Neural cell (in vitro differentiated cells): ENCODE measurements around the gene SKAP1. TPM values are rescaled to one million over a fixed set of nuclear protein-coding genes. Genes with fewer than 3 reads are reported as not detected.

Experiments used
- H2AFZ ChIP-seq: fragments of 200-600, 300-800 bp; sonication (generic), shearing (Covaris generic); 2 replicates; pipeline ENCODE4 v1.6.0; 2014; ENCODE audit warnings: low read depth, mild to moderate bottlenecking, antibody characterized with exemption, low read length, moderate library complexity
- H3F3A ChIP-seq: fragments of 200-600 bp; shearing (Covaris generic); 2 replicates; pipeline ENCODE4 v1.6.1; 2016; ENCODE audit warnings: mild to moderate bottlenecking, moderate library complexity, mixed read lengths, antibody characterized with exemption, low read length; ENCODE audit not compliant: insufficient read depth, poor library complexity, severe bottlenecking
- H3K27ac ChIP-seq: fragments of 200-600, 300-800 bp; sonication (generic), shearing (Covaris generic); 2 replicates; pipeline ENCODE4 v1.5.1; 2014; ENCODE audit warnings: mild to moderate bottlenecking, low read length, moderate library complexity
- H3K27me3 ChIP-seq: fragments of 300-800, 200-600 bp; sonication (generic), shearing (Covaris generic); 2 replicates; pipeline ENCODE4 v1.6.0; 2014; ENCODE audit warnings: mild to moderate bottlenecking, low read depth, low read length, moderate library complexity; ENCODE audit not compliant: insufficient read depth
- H3K36me3 ChIP-seq: fragments of 300-800, 200-600 bp; sonication (generic), shearing (Covaris generic); 2 replicates; pipeline ENCODE4 v1.5.1; 2014; ENCODE audit warnings: mild to moderate bottlenecking, antibody characterized with exemption, low read length, moderate library complexity; ENCODE audit not compliant: insufficient read depth
- H3K4me2 ChIP-seq: fragments of 300-800, 200-600 bp; sonication (generic), shearing (Covaris generic); 2 replicates; pipeline ENCODE4 v1.6.0; 2014; ENCODE audit warnings: mild to moderate bottlenecking, low read length
- H3K4me3 ChIP-seq: fragments of 300-800, 200-600 bp; sonication (generic), shearing (Covaris generic); 2 replicates; pipeline ENCODE4 v1.5.1; 2014; ENCODE audit warnings: mild to moderate bottlenecking, low read length, moderate library complexity
- H3K79me2 ChIP-seq: fragments of 200-600 bp; shearing (Covaris generic); replicated peaks from 2 replicates; pipeline ENCODE4 v1.6.0; 2014; ENCODE audit warnings: mild to moderate bottlenecking, low read length, moderate library complexity; ENCODE audit not compliant: insufficient read depth
- H3K9ac ChIP-seq: fragments of 300-800, 200-600 bp; sonication (generic), shearing (Covaris generic); 2 replicates; pipeline ENCODE4 v1.6.1; 2016; ENCODE audit warnings: mild to moderate bottlenecking, low read length, mixed read lengths
- H3K9me2 ChIP-seq: fragments of 200-600 bp; shearing (Covaris generic); 2 replicates; pipeline ENCODE4 v1.6.1; 2016; ENCODE audit warnings: mild to moderate bottlenecking, low read length, mixed read lengths; ENCODE audit not compliant: insufficient read depth
- H3K9me3 ChIP-seq: fragments of 200-600, 300-800 bp; sonication (generic), shearing (Covaris generic); 2 replicates; pipeline ENCODE4 v1.6.1; 2016; ENCODE audit warnings: mild to moderate bottlenecking, mixed run types, low read length, moderate library complexity, mixed read lengths
- H4K20me1 ChIP-seq: fragments of 200-600 bp; shearing (Covaris generic); 2 replicates; pipeline ENCODE4 v1.6.1; 2016; ENCODE audit warnings: mild to moderate bottlenecking, mixed run types; ENCODE audit not compliant: insufficient read depth
- CTCF ChIP-seq: fragments of 450-650 bp; IDR thresholded peaks from 2 replicates; pipeline ENCODE4 v1.5.1; 2014; ENCODE audit warnings: antibody characterized with exemption, mild to moderate bottlenecking, moderate library complexity; ENCODE audit not compliant: poor library complexity, severe bottlenecking
- EP300 ChIP-seq: fragments of 450-650 bp; conservative IDR thresholded peaks from 2 replicates; pipeline ENCODE4 v1.6.1; 2014; ENCODE audit warnings: antibody characterized with exemption, mild to moderate bottlenecking, moderate library complexity; ENCODE audit not compliant: poor library complexity, severe bottlenecking
- EZH2 ChIP-seq: fragments of 200-600, 300-800 bp; shearing (Covaris generic), sonication (generic); IDR thresholded peaks from 2 replicates; pipeline ENCODE4 v1.6.1; 2014; ENCODE audit warnings: antibody characterized with exemption, low read length, borderline replicate concordance, mild to moderate bottlenecking; ENCODE audit not compliant: insufficient read depth, poor library complexity, severe bottlenecking
- MXI1 ChIP-seq: fragments of 450-650 bp; conservative IDR thresholded peaks from 2 replicates; pipeline ENCODE4 v1.6.1; 2014; ENCODE audit warnings: antibody characterized with exemption, mild to moderate bottlenecking; ENCODE audit not compliant: poor library complexity, severe bottlenecking
- POLR2AphosphoS5 ChIP-seq: IDR thresholded peaks from 2 replicates; pipeline ENCODE4 v1.6.1; 2012
- RAD21 ChIP-seq: fragments of 450-650 bp; conservative IDR thresholded peaks from 2 replicates; pipeline ENCODE4 v1.6.1; 2014; ENCODE audit warnings: antibody characterized with exemption, mild to moderate bottlenecking, moderate library complexity
- REST ChIP-seq: IDR thresholded peaks from 2 replicates; pipeline ENCODE4 v1.6.1; 2012; ENCODE audit warnings: borderline replicate concordance
- SMC3 ChIP-seq: fragments of 450-650 bp; conservative IDR thresholded peaks from 2 replicates; pipeline ENCODE4 v1.6.1; 2014; ENCODE audit warnings: antibody characterized with exemption, mild to moderate bottlenecking, moderate library complexity; ENCODE audit not compliant: poor library complexity
- TAF1 ChIP-seq: IDR thresholded peaks from 2 replicates; pipeline ENCODE4 v1.6.1; 2012; ENCODE audit warnings: low read depth
- polyA plus RNA-seq: library from polyadenylated mRNA; depleted of rRNA; stranded (reverse); fragments of >200 nt; gene quantifications from 2 replicates; pipeline ENCODE4 v1.2.3, GENCODE V29; 2014

SKAP1 gene
- polyA plus RNA-seq, 1 donor from 2014 or later: 0.63 TPM

GRCh38 chr17:48283411-48283810 is 146.6 kb downstream of the SKAP1 start:
- H3K9me2 ChIP-seq: no peaks in the 10 kb centered on the region
- TF ChIP-seq MXI1: no peak
- no peak for TF ChIP-seq SMC3
- no peak for TF ChIP-seq REST
- no peak for TF ChIP-seq CTCF
- no peak for TF ChIP-seq TAF1
- TF ChIP-seq RAD21: no peak
- no peak for TF ChIP-seq EP300
- H3K79me2 ChIP-seq: no peaks in the 10 kb centered on the region
- no peaks in the 10 kb centered on the region for H3F3A ChIP-seq
- H2AFZ ChIP-seq: no peak overlapping the region
- H4K20me1 ChIP-seq: no peaks in the 10 kb centered on the region
- no peak overlapping the region for H3K4me3 ChIP-seq
- H3K9me3 ChIP-seq: no peaks in the 10 kb centered on the region
- H3K4me2 ChIP-seq: no peak overlapping the region
- H3K36me3 ChIP-seq: no peaks in the 10 kb centered on the region
- no peaks in the 10 kb centered on the region for H3K27me3 ChIP-seq
- H3K9ac ChIP-seq: no peak overlapping the region
- H3K27ac ChIP-seq: no peak overlapping the region

GRCh38 chr17:48282303-48282702 is 147.7 kb downstream of the SKAP1 start:
- no peak overlapping the region for H3K4me3 ChIP-seq
- H3K9me3 ChIP-seq: no peaks in the 10 kb centered on the region
- H3K27ac ChIP-seq: no peak overlapping the region
- H3K9ac ChIP-seq: no peak overlapping the region
- no peaks in the 10 kb centered on the region for H3K36me3 ChIP-seq
- no peak overlapping the region for H3K4me2 ChIP-seq
- H4K20me1 ChIP-seq: no peaks in the 10 kb centered on the region
- no peaks in the 10 kb centered on the region for H3K9me2 ChIP-seq
- no peaks in the 10 kb centered on the region for H3K27me3 ChIP-seq
- no peaks in the 10 kb centered on the region for H3F3A ChIP-seq
- no peak overlapping the region for H2AFZ ChIP-seq
- TF ChIP-seq POLR2AphosphoS5: no peak
- TF ChIP-seq REST: no peak
- no peak for TF ChIP-seq EP300
- TF ChIP-seq MXI1: no peak
- TF ChIP-seq SMC3: no peak
- no peak for TF ChIP-seq RAD21
- no peak for TF ChIP-seq EZH2
- no peak for TF ChIP-seq CTCF
- TF ChIP-seq TAF1: no peak
- no peaks in the 10 kb centered on the region for H3K79me2 ChIP-seq
